GM18520 (cell line): ENCODE measurements around the gene ZFP62.
A peak's percentile ranks its signal among the peaks of the same experiment; 100 is the strongest.
"Not testable (repeated sequence)": the region's sequence is repeated elsewhere in the genome, so short reads cannot be mapped to it uniquely, and the experiment has no call there.

Source experiments
- ATAC-seq: cut with Tn5 transposase; IDR thresholded peaks from one replicate; pipeline ENCODE4 v1.9.1; 2021; ENCODE audit not compliant: unreplicated experiment

ZFP62 gene

GRCh38 chr5:180860887-180861822 is at the start of gene ZFP62:
ZFP62 (minus strand) TSS chr5:180861276; CDS start chr5:180861219, 57 bp downstream.
- ATAC-seq, result peak; percentile 84

GRCh38 chr5:180910735-180911134 is 49.7 kb upstream of the ZFP62 start:
- ATAC-seq, result no peak

- no peak for ATAC-seq
These were observed 49.1 kb upstream of the ZFP62 start for GRCh38 chr5:180910182-180910581.

- no peak for ATAC-seq
These were observed 48.7 kb upstream of the ZFP62 start for GRCh38 chr5:180909782-180910181.

GRCh38 chr5:180908998-180909731 is 48.1 kb upstream of the ZFP62 start:
- ATAC-seq, result no peak

- ATAC-seq, result no peak
These were observed 47.3 kb upstream of the ZFP62 start for GRCh38 chr5:180908400-180908799.

- no peak for ATAC-seq
These were observed 40.4 kb upstream of the ZFP62 start for GRCh38 chr5:180901319-180902009.

- no peak for ATAC-seq
These were observed 39.1 kb upstream of the ZFP62 start for GRCh38 chr5:180900178-180900577.

GRCh38 chr5:180898621-180899246 is 37.7 kb upstream of the ZFP62 start, which contains the start of gene BTNL8:
BTNL8 (plus strand) TSS chr5:180899159; CDS start chr5:180899311, 152 bp downstream.
- ATAC-seq, result no peak

- ATAC-seq, result not testable (repeated sequence)
These were observed 34.3 kb upstream of the ZFP62 start for GRCh38 chr5:180895330-180895729.

GRCh38 chr5:180889381-180889780 is 28.3 kb upstream of the ZFP62 start:
- no peak for ATAC-seq

GRCh38 chr5:180885845-180886529 is 24.9 kb upstream of the ZFP62 start:
- ATAC-seq, result not testable (repeated sequence)

- ATAC-seq, result no peak
These were observed 14.9 kb upstream of the ZFP62 start for GRCh38 chr5:180875860-180876426.

GRCh38 chr5:180874804-180875582 is 13.9 kb upstream of the ZFP62 start:
- ATAC-seq, result no peak

- ATAC-seq, result no peak
These were observed 12.8 kb upstream of the ZFP62 start for GRCh38 chr5:180873615-180874520.

- ATAC-seq, result no peak
These were observed 11.3 kb upstream of the ZFP62 start for GRCh38 chr5:180872419-180872818.

GRCh38 chr5:180870276-180871068 is 9.4 kb upstream of the ZFP62 start:
- no peak for ATAC-seq
